K562 (cell line): Measurements from ENCODE around the gene AGAP3. TPM values are rescaled to one million over a fixed set of nuclear protein-coding genes. Genes with fewer than 3 reads are reported as not detected.

ENCODE experiments used
- BDP1 ChIP-seq: IDR thresholded peaks from 3 replicates; pipeline ENCODE4 v1.6.1; 2011; ENCODE audit not compliant: insufficient read length, insufficient read depth
- CBX8 ChIP-seq: fragments of 200-600 bp; sonication (generic); IDR thresholded peaks from 2 replicates; pipeline ENCODE4 v1.6.1; 2012; ENCODE audit warnings: borderline replicate concordance, mixed run types, low read depth, mild to moderate bottlenecking, moderate library complexity, mixed read lengths, low read length, control low read depth, inconsistent platforms; ENCODE audit not compliant: poor library complexity, severe bottlenecking; ENCODE audit errors: extremely low read depth
- CHD2 ChIP-seq: IDR thresholded peaks from 2 replicates; pipeline ENCODE4 v1.6.1; 2011; ENCODE audit warnings: low read depth, low read length
- DNMT1 ChIP-seq: fragments of 450-650 bp; IDR thresholded peaks from 2 replicates; pipeline ENCODE4 v1.6.1; 2016; ENCODE audit warnings: antibody characterized with exemption, mild to moderate bottlenecking
- EWSR1 ChIP-seq: fragments of 450-650 bp; IDR thresholded peaks from 2 replicates; pipeline ENCODE4 v1.6.1; 2018; ENCODE audit warnings: borderline replicate concordance, mild to moderate bottlenecking, low read depth, moderate library complexity; ENCODE audit not compliant: partially characterized antibody
- HMGN3 ChIP-seq: IDR thresholded peaks from 2 replicates; pipeline ENCODE4 v1.6.1; 2011; ENCODE audit warnings: borderline replicate concordance, low read depth, mild to moderate bottlenecking, mixed read lengths, low read length; ENCODE audit not compliant: insufficient read length; ENCODE audit errors: extremely low read depth
- HMGXB4 ChIP-seq: sonication (generic); formaldehyde crosslinking; IDR thresholded peaks from 2 replicates; pipeline ENCODE4 v1.8.1; 2023; ENCODE audit warnings: mild to moderate bottlenecking, missing genetic modification reagents
- HNRNPK ChIP-seq: fragments of 200-400 bp; formaldehyde crosslinking; IDR thresholded peaks from one replicate; pipeline ENCODE4 v1.6.1; 2018; ENCODE audit warnings: mild to moderate bottlenecking, low read depth, low read length; ENCODE audit not compliant: poor library complexity, severe bottlenecking
- NKRF ChIP-seq: fragments of 450-650 bp; IDR thresholded peaks from 2 replicates; pipeline ENCODE4 v1.6.1; 2016; ENCODE audit warnings: borderline replicate concordance
- PCBP1 ChIP-seq: fragments of 200-400 bp; formaldehyde crosslinking; IDR thresholded peaks from 2 replicates; pipeline ENCODE4 v1.6.1; 2018; ENCODE audit warnings: mild to moderate bottlenecking, low read depth, low read length; ENCODE audit not compliant: poor library complexity, severe bottlenecking
- PHF8 ChIP-seq: fragments of 200-600 bp; sonication (generic); IDR thresholded peaks from 2 replicates; pipeline ENCODE4 v1.6.1; 2012; ENCODE audit warnings: mixed run types, mild to moderate bottlenecking, inconsistent platforms, low read length, moderate library complexity, borderline replicate concordance
- RB1 ChIP-seq: fragments of 450-650 bp; IDR thresholded peaks from 2 replicates; pipeline ENCODE4 v1.6.1; 2017; ENCODE audit warnings: low read depth, mild to moderate bottlenecking
- SIRT6 ChIP-seq: IDR thresholded peaks from one replicate; pipeline ENCODE4 v1.6.1; 2012; ENCODE audit warnings: low read depth, mild to moderate bottlenecking, control low read depth, inconsistent platforms, low read length, moderate library complexity
- SNIP1 ChIP-seq: fragments of 450-650 bp; IDR thresholded peaks from 2 replicates; pipeline ENCODE4 v1.7.1; 2017; ENCODE audit warnings: low read depth, mild to moderate bottlenecking
- TEAD4 ChIP-seq, 2 experiments: sonication (generic) in 1 of 2; formaldehyde crosslinking in 1 of 2; IDR thresholded peaks; 2 replicates each; pipeline versions ENCODE4 v1.6.1 to v1.8.0; 2012 to 2022; ENCODE audit warnings: borderline replicate concordance in 1 of 2, inconsistent platforms in 1 of 2, low read length in 1 of 2, mild to moderate bottlenecking in 1 of 2, missing genetic modification reagents in 1 of 2
- ZBTB17 ChIP-seq: fragments of 450-650 bp; formaldehyde crosslinking; IDR thresholded peaks from 2 replicates; pipeline ENCODE4 v1.4.0; 2020; ENCODE audit warnings: mild to moderate bottlenecking
- ZNF354B ChIP-seq: fragments of 250-450 bp; sonication (Bioruptor Pico); IDR thresholded peaks from 2 replicates; pipeline ENCODE4 v1.4.0; 2020
- ZNF431 ChIP-seq: sonication (generic); formaldehyde crosslinking; IDR thresholded peaks from 2 replicates; pipeline ENCODE4 v1.8.0; 2022; ENCODE audit warnings: mild to moderate bottlenecking, missing genetic modification reagents
- polyA plus RNA-seq, 8 experiments: library from polyadenylated mRNA; depleted of rRNA in 4 of 8; stranded (reverse) in 5 of 8; unstranded in 3 of 8; fragments of >200 nt; fragmentation: Nextera tagmentation in 2 of 8; fragmentation: Illumina TruSeq in 1 of 8; extraction: Ambion mirVana in 2 of 8; extraction: Trizol in 1 of 8; gene quantifications; 2 replicates each; pipeline versions ENCODE4 v1.2.1 to v1.2.3, GENCODE V29; 2011 to 2014; ENCODE audit warnings: inconsistent platforms in 1 of 8, missing spikeins in 1 of 8
- total RNA-seq, 7 experiments: library from RNA; depleted of rRNA in 6 of 7; stranded (reverse); fragments of >200 nt in 6 of 7; fragmentation: Illumina TruSeq in 2 of 7; extraction: Trizol in 2 of 7; gene quantifications; 2 replicates each; pipeline versions ENCODE4 v1.2.1 to v1.2.3, GENCODE V29; 2011 to 2021; ENCODE audit warnings: low replicate concordance in 1 of 7
- TF ChIP-seq, protein P1 (sequence below): fragments of 450-650 bp; IDR thresholded peaks from one replicate; pipeline ENCODE4 v1.6.1; 2018; ENCODE audit warnings: mild to moderate bottlenecking, moderate library complexity; ENCODE audit not compliant: partially characterized antibody

Gene AGAP3
- total and polyA plus RNA-seq, 9 of the 15 experiments (the other 6 are each of a cell fraction or from before 2014, with no cell fraction given): 3.4 to 208 (median 62.2) TPM

DNA sequence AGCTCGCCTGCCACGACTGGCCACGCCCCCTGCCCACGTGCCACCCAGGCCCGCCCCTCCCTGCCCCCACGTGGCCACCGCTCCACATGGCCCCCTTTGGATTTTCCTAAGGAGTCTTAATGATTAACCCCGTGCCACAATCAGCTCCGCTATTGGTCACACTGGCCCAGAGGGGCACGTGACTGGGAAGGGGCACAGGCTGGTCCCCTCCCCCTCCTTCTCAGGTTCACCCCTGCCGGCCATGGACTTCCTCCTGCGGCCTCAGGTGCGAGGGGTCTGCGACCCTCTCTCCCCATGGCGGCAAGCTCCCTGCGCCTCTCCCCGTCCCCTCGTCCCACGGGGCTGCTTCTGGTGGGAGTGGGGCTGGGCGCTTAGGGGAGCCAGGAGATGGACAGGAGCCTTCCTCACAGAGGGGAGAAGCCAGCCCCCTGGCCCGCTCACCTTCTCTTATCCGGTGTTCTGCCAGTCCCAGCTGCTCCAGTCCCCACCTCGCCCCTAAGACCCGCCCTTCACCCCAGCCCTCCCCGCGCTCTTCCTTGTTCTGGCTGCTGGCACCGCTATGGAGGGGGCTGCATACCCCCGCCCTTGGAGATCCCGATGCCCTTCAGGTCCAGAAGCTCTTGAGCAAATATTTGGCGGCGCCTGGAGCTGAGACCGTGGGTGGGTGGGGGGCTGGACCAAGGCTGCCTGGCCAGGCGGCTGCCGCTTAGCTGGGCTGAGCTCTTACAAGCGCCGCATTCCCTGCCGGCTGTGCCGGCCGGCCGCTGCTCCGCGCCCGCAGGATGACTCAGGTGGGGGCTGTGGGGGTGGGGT lies 23.7 kb upstream of the AGAP3 start (continued):
- no peak for TF ChIP-seq ZNF354B (CRISPR knock-in tag)
- no peak for TF ChIP-seq CBX8
- TF ChIP-seq HMGXB4 (CRISPR knock-in tag): peak; percentile 22; the same call in 1 of the 2 replicates
- no peak for TF ChIP-seq PCBP1
- TF ChIP-seq, protein P1, sequence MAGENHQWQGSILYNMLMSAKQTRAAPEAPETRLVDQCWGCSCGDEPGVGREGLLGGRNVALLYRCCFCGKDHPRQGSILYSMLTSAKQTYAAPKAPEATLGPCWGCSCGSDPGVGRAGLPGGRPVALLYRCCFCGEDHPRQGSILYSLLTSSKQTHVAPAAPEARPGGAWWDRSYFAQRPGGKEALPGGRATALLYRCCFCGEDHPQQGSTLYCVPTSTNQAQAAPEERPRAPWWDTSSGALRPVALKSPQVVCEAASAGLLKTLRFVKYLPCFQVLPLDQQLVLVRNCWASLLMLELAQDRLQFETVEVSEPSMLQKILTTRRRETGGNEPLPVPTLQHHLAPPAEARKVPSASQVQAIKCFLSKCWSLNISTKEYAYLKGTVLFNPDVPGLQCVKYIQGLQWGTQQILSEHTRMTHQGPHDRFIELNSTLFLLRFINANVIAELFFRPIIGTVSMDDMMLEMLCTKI: no peak
- TF ChIP-seq SNIP1: no peak
- peak; percentile 14; the same call in 1 of the 2 replicates for TF ChIP-seq PHF8
- no peak; the same call in 1 of the 2 replicates for TF ChIP-seq TEAD4 (IDR thresholded peaks at IDR 0.05; ENCODE audit: low read length)
- TF ChIP-seq TEAD4 (CRISPR knock-in tag; IDR thresholded peaks at IDR 0.05; ENCODE audit: borderline replicate concordance): no peak
- TF ChIP-seq SIRT6: no peak
- peak; percentile 17; the same call in 1 of the 2 replicates for TF ChIP-seq ZBTB17 (CRISPR knock-in tag)
- TF ChIP-seq RB1: no peak
- peak; percentile 99 for TF ChIP-seq NKRF
- no peak for TF ChIP-seq HNRNPK
- TF ChIP-seq EWSR1: no peak
- TF ChIP-seq DNMT1: no peak
- TF ChIP-seq CHD2: 0 out of 2 replicates have a peak, but pooled peaks have one; percentile 27
- TF ChIP-seq ZNF431 (CRISPR knock-in tag): no peak
- no peak for TF ChIP-seq BDP1
- TF ChIP-seq HMGN3: peak; percentile 89
